HEK293 (cell line): ENCODE results near the gene KCNAB1.

Source experiments
- CTCF ChIA-PET: fragments of 350-600 bp; formaldehyde crosslinking; extraction: SDS; loops from one replicate; lab custom pipeline; 2021; ENCODE audit warnings: antibody characterized with exemption; lab: Yijun Ruan, JAX
- POLR2A ChIA-PET: fragments of 300-600 bp; formaldehyde crosslinking; extraction: SDS; loops from one replicate; lab custom pipeline; 2020; ENCODE audit warnings: antibody characterized with exemption, inconsistent platforms; lab: Yijun Ruan, JAX
- H3K27ac ChIP-seq: fragments of 200-500 bp; sonication (Bioruptor generic); 2 replicates; pipeline ENCODE4 v1.5.1; 2014; ENCODE audit warnings: low read depth, low read length, control low read depth, inconsistent platforms; ENCODE audit errors: extremely low read depth
- H3K36me3 ChIP-seq, 2 experiments: fragments of 200-500 bp in 1 of 2; sonication (Bioruptor generic) in 1 of 2; 1 replicate in 1 of 2; 2 replicates in 1 of 2; pipeline ENCODE4 v1.5.1; 2014 to 2017; ENCODE audit warnings: inconsistent platforms in 2 of 2, low read length in 2 of 2; ENCODE audit not compliant: control insufficient read depth in 2 of 2, insufficient read depth in 1 of 2
- H3K4me1 ChIP-seq: fragments of 200-500 bp; sonication (Bioruptor generic); 2 replicates; pipeline ENCODE4 v1.5.1; 2014; ENCODE audit warnings: mild to moderate bottlenecking, low read length, inconsistent platforms; ENCODE audit not compliant: control insufficient read depth, insufficient read depth
- H3K4me3 ChIP-seq: 2 replicates; pipeline ENCODE4 v1.5.1; 2011; ENCODE audit warnings: low read depth, mild to moderate bottlenecking, control low read depth, low read length, moderate library complexity
- H3K9me3 ChIP-seq: fragments of 200-500 bp; sonication (Bioruptor generic); 2 replicates; pipeline ENCODE4 v1.5.1; 2014; ENCODE audit warnings: low read depth, low read length, inconsistent platforms; ENCODE audit not compliant: control insufficient read depth, insufficient read depth
- FEZF1 ChIP-seq: fragments of 450-650 bp; formaldehyde crosslinking; IDR thresholded peaks from 2 replicates; pipeline ENCODE4 v1.5.1; 2016; ENCODE audit warnings: missing biosample characterization, missing genetic modification characterization
- KLF9 ChIP-seq: fragments of 450-650 bp; formaldehyde crosslinking; IDR thresholded peaks from 2 replicates; pipeline ENCODE4 v1.5.1; 2016; ENCODE audit warnings: missing biosample characterization, missing genetic modification characterization, low read depth
- ZBTB21 ChIP-seq: fragments of 450-650 bp; formaldehyde crosslinking; IDR thresholded peaks from 2 replicates; pipeline ENCODE4 v1.5.1; 2017; ENCODE audit warnings: missing biosample characterization, missing genetic modification characterization
- ZNF10 ChIP-seq: fragments of 450-650 bp; formaldehyde crosslinking; IDR thresholded peaks from 2 replicates; pipeline ENCODE4 v1.5.1; 2017; ENCODE audit warnings: missing biosample characterization, missing genetic modification characterization
- ZNF394 ChIP-seq: fragments of 450-650 bp; formaldehyde crosslinking; IDR thresholded peaks from 2 replicates; pipeline ENCODE4 v1.5.1; 2016; ENCODE audit warnings: missing biosample characterization, missing genetic modification characterization, mild to moderate bottlenecking, moderate library complexity, borderline replicate concordance
- ZNF416 ChIP-seq: fragments of 450-650 bp; formaldehyde crosslinking; IDR thresholded peaks from 2 replicates; pipeline ENCODE4 v1.5.1; 2016; ENCODE audit warnings: missing biosample characterization, missing genetic modification characterization
- ZNF530 ChIP-seq: fragments of 450-650 bp; formaldehyde crosslinking; IDR thresholded peaks from 2 replicates; pipeline ENCODE4 v1.5.1; 2016; ENCODE audit warnings: low read depth, missing biosample characterization, missing genetic modification characterization
- ZNF677 ChIP-seq: fragments of 450-650 bp; IDR thresholded peaks from 2 replicates; pipeline ENCODE4 v1.5.0; 2018; ENCODE audit warnings: missing biosample characterization, mild to moderate bottlenecking, missing genetic modification characterization, moderate library complexity
- ZNF701 ChIP-seq: fragments of 450-650 bp; formaldehyde crosslinking; IDR thresholded peaks from 2 replicates; pipeline ENCODE4 v1.5.1; 2016; ENCODE audit warnings: missing biosample characterization, missing genetic modification characterization
- ZNF777 ChIP-seq: fragments of 450-650 bp; formaldehyde crosslinking; IDR thresholded peaks from 2 replicates; pipeline ENCODE4 v1.5.1; 2017; ENCODE audit warnings: missing biosample characterization, missing genetic modification characterization, borderline replicate concordance
- TF ChIP-seq, protein P1 (sequence below): fragments of 450-650 bp; formaldehyde crosslinking; IDR thresholded peaks from 2 replicates; pipeline ENCODE4 v1.5.1; 2017; ENCODE audit warnings: missing biosample characterization, missing genetic modification characterization
- TF ChIP-seq, protein P2 (sequence below): fragments of 450-650 bp; formaldehyde crosslinking; IDR thresholded peaks from 2 replicates; pipeline ENCODE4 v1.5.1; 2016; ENCODE audit warnings: missing biosample characterization, missing genetic modification characterization
- TF ChIP-seq, protein P3 (sequence below): fragments of 450-650 bp; formaldehyde crosslinking; IDR thresholded peaks from 2 replicates; pipeline ENCODE4 v1.5.1; 2016; ENCODE audit warnings: missing biosample characterization, missing genetic modification characterization
- TF ChIP-seq, protein P4 (sequence below): fragments of 450-650 bp; formaldehyde crosslinking; IDR thresholded peaks from 2 replicates; pipeline ENCODE4 v1.5.1; 2016; ENCODE audit warnings: missing biosample characterization, missing genetic modification characterization
- TF ChIP-seq, protein P5 (sequence below): fragments of 450-650 bp; IDR thresholded peaks from 2 replicates; pipeline ENCODE4 v1.5.1; 2018; ENCODE audit warnings: missing biosample characterization, mild to moderate bottlenecking, missing genetic modification characterization
- TF ChIP-seq, protein P6 (sequence below): fragments of 450-650 bp; formaldehyde crosslinking; IDR thresholded peaks from 2 replicates; pipeline ENCODE4 v1.5.1; 2016; ENCODE audit warnings: missing biosample characterization, missing genetic modification characterization

The KCNAB1 gene

DNA sequence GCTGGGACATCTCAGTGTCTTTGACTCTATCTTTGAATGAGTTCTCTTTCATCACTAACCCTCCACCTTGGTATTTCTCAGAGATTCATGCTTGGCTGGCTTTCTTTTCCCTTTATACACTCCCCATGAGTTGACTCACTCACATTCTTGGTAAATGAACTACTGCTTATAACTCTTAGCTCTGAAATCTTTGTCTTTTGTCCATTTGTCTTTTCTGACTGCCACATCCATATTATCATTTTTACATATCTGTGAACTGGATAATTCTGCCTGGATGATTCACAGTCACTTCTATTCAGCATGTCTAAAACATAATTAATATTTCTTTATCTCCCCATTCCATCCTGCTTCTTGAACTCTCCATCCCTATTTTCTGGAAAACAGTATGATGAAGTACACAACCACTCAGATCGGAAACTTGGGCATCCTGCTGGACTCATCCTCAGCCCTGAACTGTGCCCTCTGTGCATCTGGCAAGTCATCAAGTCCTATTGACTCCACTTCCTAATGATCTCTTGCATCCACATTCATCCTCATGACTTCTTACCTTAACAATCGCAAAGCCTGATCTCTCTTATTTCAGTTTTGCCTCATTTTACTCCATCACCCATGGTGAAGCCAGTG is 66.9 kb downstream of the KCNAB1 start:
- H3K4me3 ChIP-seq = no peak overlapping the region
- H3K4me1 ChIP-seq = no peaks in the 10 kb centered on the region
- no peak overlapping the region for H3K27ac ChIP-seq
- ChIA-PET CTCF (interaction anchor here (0.6 kb wide), 1 partner anchor 26 kb away, joined by 3 read pairs; no protein-coding TSS in a partner anchor), POLR2A (no interaction called here)
- TF ChIP-seq, protein P1, sequence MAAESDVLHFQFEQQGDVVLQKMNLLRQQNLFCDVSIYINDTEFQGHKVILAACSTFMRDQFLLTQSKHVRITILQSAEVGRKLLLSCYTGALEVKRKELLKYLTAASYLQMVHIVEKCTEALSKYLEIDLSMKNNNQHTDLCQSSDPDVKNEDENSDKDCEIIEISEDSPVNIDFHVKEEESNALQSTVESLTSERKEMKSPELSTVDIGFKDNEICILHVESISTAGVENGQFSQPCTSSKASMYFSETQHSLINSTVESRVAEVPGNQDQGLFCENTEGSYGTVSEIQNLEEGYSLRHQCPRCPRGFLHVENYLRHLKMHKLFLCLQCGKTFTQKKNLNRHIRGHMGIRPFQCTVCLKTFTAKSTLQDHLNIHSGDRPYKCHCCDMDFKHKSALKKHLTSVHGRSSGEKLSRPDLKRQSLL = no peak
- TF ChIP-seq ZNF10 = no peak
- TF ChIP-seq ZNF777 (tag by site-specific recombination) = no peak
- no peak for TF ChIP-seq ZNF530
- TF ChIP-seq, protein P2, sequence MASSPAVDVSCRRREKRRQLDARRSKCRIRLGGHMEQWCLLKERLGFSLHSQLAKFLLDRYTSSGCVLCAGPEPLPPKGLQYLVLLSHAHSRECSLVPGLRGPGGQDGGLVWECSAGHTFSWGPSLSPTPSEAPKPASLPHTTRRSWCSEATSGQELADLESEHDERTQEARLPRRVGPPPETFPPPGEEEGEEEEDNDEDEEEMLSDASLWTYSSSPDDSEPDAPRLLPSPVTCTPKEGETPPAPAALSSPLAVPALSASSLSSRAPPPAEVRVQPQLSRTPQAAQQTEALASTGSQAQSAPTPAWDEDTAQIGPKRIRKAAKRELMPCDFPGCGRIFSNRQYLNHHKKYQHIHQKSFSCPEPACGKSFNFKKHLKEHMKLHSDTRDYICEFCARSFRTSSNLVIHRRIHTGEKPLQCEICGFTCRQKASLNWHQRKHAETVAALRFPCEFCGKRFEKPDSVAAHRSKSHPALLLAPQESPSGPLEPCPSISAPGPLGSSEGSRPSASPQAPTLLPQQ (tag by site-specific recombination) = no peak
- no peak for TF ChIP-seq ZNF416 (tag by site-specific recombination)
- TF ChIP-seq KLF9 = no peak
- TF ChIP-seq, protein P3, sequence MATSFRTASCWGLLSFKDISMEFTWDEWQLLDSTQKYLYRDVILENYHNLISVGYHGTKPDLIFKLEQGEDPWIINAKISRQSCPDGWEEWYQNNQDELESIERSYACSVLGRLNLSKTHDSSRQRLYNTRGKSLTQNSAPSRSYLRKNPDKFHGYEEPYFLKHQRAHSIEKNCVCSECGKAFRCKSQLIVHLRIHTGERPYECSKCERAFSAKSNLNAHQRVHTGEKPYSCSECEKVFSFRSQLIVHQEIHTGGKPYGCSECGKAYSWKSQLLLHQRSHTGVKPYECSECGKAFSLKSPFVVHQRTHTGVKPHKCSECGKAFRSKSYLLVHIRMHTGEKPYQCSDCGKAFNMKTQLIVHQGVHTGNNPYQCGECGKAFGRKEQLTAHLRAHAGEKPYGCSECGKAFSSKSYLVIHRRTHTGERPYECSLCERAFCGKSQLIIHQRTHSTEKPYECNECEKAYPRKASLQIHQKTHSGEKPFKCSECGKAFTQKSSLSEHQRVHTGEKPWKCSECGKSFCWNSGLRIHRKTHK (tag by site-specific recombination) = no peak
- TF ChIP-seq, protein P4, sequence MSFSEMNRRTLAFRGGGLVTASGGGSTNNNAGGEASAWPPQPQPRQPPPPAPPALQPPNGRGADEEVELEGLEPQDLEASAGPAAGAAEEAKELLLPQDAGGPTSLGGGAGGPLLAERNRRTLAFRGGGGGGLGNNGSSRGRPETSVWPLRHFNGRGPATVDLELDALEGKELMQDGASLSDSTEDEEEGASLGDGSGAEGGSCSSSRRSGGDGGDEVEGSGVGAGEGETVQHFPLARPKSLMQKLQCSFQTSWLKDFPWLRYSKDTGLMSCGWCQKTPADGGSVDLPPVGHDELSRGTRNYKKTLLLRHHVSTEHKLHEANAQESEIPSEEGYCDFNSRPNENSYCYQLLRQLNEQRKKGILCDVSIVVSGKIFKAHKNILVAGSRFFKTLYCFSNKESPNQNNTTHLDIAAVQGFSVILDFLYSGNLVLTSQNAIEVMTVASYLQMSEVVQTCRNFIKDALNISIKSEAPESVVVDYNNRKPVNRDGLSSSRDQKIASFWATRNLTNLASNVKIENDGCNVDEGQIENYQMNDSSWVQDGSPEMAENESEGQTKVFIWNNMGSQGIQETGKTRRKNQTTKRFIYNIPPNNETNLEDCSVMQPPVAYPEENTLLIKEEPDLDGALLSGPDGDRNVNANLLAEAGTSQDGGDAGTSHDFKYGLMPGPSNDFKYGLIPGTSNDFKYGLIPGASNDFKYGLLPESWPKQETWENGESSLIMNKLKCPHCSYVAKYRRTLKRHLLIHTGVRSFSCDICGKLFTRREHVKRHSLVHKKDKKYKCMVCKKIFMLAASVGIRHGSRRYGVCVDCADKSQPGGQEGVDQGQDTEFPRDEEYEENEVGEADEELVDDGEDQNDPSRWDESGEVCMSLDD (tag by site-specific recombination) = no peak
- no peak for TF ChIP-seq FEZF1 (tag by site-specific recombination)
- TF ChIP-seq ZNF394 (tag by site-specific recombination) = no peak
- TF ChIP-seq ZBTB21 (tag by site-specific recombination) = no peak
- H3K9me3 ChIP-seq = no peaks in the 10 kb centered on the region
- H3K36me3 ChIP-seq = no peaks in the 10 kb centered on the region

DNA sequence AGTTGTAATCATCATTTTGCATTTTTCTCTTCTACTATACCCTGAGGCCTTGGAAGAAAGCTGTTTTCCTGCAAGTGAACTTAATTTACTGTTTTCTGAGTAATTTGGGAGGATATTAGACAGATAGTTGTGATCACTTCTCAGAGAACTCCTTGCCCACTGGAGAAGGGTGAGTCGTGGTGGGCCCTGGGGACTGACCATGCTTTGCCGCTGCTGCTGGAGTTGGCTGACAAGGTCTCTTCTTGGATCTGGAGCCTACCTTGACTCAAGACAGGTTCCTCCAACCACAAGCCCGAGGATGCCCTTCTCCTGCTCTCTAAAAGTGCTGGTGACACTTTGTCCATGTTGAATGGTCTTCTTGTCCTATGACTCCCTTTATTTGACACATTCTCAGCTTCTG is 68.4 kb downstream of the KCNAB1 start:
- ChIA-PET CTCF (no interaction called here), POLR2A (no interaction called here)
- H3K36me3 ChIP-seq = no peaks in the 10 kb centered on the region
- H3K4me1 ChIP-seq = no peaks in the 10 kb centered on the region
- TF ChIP-seq ZNF701 (tag by site-specific recombination) (no peak), ZNF677 (tag by site-specific recombination) (no peak)
- TF ChIP-seq, protein P5, sequence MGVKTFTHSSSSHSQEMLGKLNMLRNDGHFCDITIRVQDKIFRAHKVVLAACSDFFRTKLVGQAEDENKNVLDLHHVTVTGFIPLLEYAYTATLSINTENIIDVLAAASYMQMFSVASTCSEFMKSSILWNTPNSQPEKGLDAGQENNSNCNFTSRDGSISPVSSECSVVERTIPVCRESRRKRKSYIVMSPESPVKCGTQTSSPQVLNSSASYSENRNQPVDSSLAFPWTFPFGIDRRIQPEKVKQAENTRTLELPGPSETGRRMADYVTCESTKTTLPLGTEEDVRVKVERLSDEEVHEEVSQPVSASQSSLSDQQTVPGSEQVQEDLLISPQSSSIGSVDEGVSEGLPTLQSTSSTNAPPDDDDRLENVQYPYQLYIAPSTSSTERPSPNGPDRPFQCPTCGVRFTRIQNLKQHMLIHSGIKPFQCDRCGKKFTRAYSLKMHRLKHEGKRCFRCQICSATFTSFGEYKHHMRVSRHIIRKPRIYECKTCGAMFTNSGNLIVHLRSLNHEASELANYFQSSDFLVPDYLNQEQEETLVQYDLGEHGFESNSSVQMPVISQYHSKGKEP (tag by site-specific recombination) = no peak
- TF ChIP-seq, protein P6, sequence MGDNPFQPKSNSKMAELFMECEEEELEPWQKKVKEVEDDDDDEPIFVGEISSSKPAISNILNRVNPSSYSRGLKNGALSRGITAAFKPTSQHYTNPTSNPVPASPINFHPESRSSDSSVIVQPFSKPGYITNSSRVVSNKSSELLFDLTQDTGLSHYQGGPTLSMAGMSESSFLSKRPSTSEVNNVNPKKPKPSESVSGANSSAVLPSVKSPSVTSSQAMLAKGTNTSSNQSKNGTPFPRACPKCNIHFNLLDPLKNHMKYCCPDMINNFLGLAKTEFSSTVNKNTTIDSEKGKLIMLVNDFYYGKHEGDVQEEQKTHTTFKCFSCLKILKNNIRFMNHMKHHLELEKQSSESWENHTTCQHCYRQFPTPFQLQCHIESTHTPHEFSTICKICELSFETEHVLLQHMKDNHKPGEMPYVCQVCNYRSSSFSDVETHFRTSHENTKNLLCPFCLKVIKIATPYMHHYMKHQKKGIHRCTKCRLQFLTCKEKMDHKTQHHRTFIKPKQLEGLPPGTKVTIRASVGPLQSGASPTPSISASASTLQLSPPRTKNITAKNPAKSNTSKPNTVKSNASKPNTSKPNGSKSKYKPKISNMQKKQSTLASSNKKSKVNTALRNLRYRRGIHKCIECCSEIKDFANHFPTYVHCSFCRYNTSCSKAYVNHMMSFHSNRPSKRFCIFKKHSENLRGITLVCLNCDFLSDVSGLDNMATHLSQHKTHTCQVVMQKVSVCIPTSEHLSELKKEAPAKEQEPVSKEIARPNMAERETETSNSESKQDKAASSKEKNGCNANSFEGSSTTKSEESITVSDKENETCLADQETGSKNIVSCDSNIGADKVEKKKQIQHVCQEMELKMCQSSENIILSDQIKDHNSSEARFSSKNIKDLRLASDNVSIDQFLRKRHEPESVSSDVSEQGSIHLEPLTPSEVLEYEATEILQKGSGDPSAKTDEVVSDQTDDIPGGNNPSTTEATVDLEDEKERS (tag by site-specific recombination) = no peak
- no peaks in the 10 kb centered on the region for H3K9me3 ChIP-seq
- no peak overlapping the region for H3K4me3 ChIP-seq
- no peak overlapping the region for H3K27ac ChIP-seq
